ENCODE measurements around the gene CDKAL1.

- TF ChIP-seq POLR2A (IDR thresholded peaks at IDR 0.05) (no peak), CTCF (IDR thresholded peaks at IDR 0.05 in 8 of 11, conservative IDR thresholded peaks at IDR 0.05 in 3 of 11) (no peak), POLR2AphosphoS5 (IDR thresholded peaks at IDR 0.05) (no peak)
These were observed 655.5 kb downstream of the CDKAL1 start for GRCh38 chr6:21189759-21190158.

Data from spleen (tissue), 7 donors.